BE2C (cell line): ENCODE results near the gene PROK2.

Experiments used
- DNase-seq: peaks from one replicate; pipeline ENCODE4 v3.0.0-alpha.2; 2020
- H3K27me3 ChIP-seq: fragments of 250-450 bp; sonication (Bioruptor Pico); 2 replicates; pipeline ENCODE4 v1.5.1; 2020; ENCODE audit warnings: mild to moderate bottlenecking
- H3K36me3 ChIP-seq: fragments of 250-450 bp; sonication (Bioruptor Pico); 2 replicates; pipeline ENCODE4 v1.5.1; 2020; ENCODE audit warnings: mild to moderate bottlenecking
- H3K4me1 ChIP-seq: fragments of 250-450 bp; sonication (Bioruptor Pico); 2 replicates; pipeline ENCODE4 v1.5.1; 2020
- H3K4me3 ChIP-seq: 2 replicates; pipeline ENCODE4 v1.5.1; 2011; ENCODE audit warnings: low read depth, low read length
- H3K9me3 ChIP-seq: fragments of 250-450 bp; sonication (Bioruptor Pico); 2 replicates; pipeline ENCODE4 v1.5.1; 2020
- TF ChIP-seq, protein P1 (sequence below): IDR thresholded peaks from 2 replicates; pipeline ENCODE4 v1.5.1; 2012; ENCODE audit warnings: mild to moderate bottlenecking, low read depth, low read length

The PROK2 gene

DNA sequence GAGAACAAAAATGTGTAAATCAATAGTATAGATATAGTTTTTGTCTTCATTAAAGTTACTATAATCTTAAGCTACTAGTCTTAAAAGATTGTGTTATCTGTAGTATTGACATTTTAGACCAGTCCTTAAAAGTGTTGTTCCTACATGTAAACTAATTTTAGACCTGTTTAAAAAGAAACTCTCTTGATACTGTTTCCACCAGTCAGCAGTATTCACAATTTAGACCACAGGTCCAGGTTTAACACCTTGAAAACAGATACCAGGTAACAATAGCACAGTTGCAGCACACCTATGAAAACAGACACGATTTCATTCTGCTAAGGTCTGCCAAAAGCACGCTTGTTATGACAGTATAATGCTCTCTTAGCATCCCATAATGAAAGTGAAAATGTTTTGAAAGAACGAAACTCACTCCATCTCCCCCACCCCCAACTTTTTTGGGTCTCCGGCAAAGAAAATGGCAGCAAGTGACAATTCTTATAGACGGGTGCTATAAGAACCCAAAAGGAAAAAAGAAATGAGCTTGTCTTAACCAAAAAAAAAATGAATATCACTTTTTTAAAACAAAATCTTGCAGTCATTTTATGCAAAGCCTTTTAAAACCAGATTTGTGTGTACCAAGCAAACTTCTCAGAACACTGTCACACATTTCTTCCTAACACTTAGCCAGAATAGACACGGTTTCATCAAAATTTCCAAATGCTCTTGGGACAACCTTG lies 61.3 kb downstream of the PROK2 start:
- no peak for DNase-seq

GRCh38 chr3:71722693-71723092 lies 62.3 kb downstream of the PROK2 start:
- Histone ChIP-seq H3K36me3 (no peaks in the 10 kb centered on the region), H3K4me3 (no peak overlapping the region)

More for the DNA sequence above, 61.3 kb downstream of the PROK2 start:
- TF ChIP-seq, protein P1, sequence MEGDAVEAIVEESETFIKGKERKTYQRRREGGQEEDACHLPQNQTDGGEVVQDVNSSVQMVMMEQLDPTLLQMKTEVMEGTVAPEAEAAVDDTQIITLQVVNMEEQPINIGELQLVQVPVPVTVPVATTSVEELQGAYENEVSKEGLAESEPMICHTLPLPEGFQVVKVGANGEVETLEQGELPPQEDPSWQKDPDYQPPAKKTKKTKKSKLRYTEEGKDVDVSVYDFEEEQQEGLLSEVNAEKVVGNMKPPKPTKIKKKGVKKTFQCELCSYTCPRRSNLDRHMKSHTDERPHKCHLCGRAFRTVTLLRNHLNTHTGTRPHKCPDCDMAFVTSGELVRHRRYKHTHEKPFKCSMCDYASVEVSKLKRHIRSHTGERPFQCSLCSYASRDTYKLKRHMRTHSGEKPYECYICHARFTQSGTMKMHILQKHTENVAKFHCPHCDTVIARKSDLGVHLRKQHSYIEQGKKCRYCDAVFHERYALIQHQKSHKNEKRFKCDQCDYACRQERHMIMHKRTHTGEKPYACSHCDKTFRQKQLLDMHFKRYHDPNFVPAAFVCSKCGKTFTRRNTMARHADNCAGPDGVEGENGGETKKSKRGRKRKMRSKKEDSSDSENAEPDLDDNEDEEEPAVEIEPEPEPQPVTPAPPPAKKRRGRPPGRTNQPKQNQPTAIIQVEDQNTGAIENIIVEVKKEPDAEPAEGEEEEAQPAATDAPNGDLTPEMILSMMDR: no peak
- H3K9me3 ChIP-seq: no peaks in the 10 kb centered on the region
- H3K36me3 ChIP-seq: no peaks in the 10 kb centered on the region
- H3K4me1 ChIP-seq: peaks cover 6% of the 10 kb centered on the region; the same call in 1 of the 2 replicates
- H3K4me3 ChIP-seq: no peak overlapping the region
- peaks cover 6% of the 10 kb centered on the region for H3K27me3 ChIP-seq

More at GRCh38 chr3:71722693-71723092, 62.3 kb downstream of the PROK2 start:
- Histone ChIP-seq H3K4me1 (peaks cover 6% of the 10 kb centered on the region; the same call in 1 of the 2 replicates), H3K9me3 (no peaks in the 10 kb centered on the region), H3K27me3 (peaks cover 6% of the 10 kb centered on the region)
- DNase-seq: no peak
- TF ChIP-seq, protein P1: no peak
